Measurements from ENCODE around the gene PTPRU.
"Not testable (repeated sequence)": the region's sequence is repeated elsewhere in the genome, so short reads cannot be mapped to it uniquely, and the experiment has no call there.

PTPRU gene

DNA sequence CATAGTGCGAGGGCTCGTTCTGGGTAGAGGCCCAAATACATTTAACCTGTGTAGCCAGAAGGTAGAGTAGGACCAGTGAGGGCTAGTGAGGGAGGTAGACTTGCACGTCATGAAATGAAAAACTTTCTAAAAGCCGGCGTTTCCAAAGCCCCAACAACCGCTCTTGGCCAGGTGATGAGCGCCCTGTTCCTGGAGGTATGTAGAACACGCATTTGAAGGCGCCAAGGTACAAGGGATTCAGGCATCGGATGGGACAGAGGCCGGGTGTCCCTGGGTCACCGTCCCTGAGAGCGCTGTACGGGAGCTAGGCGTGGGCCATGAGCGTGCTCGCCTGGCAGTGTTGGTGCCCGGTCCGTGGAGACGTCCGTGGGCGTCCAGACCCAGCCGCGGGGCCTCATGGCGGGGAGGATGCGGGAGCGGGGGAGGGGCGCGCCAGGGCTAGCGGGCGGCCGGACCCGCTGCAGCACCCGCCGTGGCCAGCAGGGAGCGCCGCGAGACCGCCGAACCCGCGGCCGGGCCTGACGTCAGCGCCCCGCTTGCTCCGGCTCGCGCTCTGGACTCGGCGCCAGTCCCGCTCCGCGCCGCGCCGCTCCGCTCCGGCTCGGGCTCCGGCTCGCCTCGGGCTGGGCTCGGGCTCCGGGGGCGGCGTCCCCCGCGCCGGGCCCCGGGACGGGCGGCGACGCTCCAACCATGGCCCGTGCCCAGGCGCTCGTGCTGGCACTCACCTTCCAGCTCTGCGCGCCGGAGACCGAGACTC, at the start of gene PTPRU:
TSS of gene PTPRU (plus strand) at position 568 of the 757 bp plus-strand sequence. CDS start at position 691, 123 bp downstream.
- no peak for DNase-seq

GRCh38 chr1:29186707-29187106, 49.6 kb upstream of the PTPRU start:
- DNase-seq, result no peak

DNA sequence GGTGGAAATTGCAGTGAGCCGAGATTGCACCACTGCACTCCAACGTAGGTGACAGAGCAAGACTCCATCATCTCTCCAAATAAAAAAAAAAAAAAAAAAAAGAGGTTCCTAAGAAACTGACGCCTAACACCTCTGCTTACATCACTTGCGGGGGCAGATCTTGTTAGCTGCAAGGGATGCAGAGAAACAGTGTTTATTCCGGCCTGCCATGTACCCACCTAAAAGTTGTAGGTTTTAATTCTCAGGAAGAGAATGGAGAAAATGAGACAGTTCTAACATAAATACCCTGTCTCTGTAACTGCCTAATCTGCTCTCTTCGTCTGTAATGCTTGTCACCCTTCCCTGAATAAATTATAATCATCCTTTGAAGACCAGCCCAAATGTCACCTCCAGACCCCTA, 45.6 kb upstream of the PTPRU start:
- DNase-seq, result no peak

GRCh38 chr1:29193879-29194455, 42.4 kb upstream of the PTPRU start:
- no peak for DNase-seq

- DNase-seq, result no peak
These were observed 40.4 kb upstream of the PTPRU start for GRCh38 chr1:29195881-29196291.

DNA sequence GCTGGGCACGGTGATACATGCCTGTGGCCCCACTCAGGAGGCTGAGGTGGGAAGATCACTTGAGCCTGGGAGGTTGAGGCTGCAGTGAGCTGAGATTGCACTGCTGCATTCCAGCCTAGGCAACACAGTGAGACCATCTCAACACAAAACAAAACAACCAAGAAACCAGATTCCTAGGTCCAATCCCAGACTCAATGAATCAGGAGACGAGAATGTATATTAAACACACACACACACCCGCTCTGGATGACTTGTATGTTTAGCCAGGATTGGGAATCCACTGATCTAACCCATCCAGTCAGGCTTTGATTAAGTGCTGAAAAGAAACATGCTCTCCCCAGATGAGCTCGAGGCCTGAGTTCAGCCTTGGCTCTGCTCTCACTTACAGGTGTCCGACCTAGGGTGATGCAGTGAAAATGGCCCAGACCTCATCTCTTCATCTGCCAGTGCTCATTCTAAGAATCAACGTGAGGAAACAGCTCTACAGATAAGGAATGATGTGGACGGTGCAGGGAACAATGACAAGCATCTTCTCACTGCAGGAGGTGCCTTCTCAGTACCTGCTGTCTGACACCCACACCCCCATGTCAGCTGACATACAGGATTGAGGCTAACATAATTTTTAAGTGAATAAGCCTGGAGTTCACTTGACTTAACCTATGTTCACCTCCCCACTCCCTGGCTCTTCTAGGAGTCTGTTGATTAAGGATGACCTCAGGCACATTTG, 39.3 kb upstream of the PTPRU start:
- DNase-seq, result no peak

GRCh38 chr1:29197590-29197924, 38.8 kb upstream of the PTPRU start:
- DNase-seq, result no peak

DNA sequence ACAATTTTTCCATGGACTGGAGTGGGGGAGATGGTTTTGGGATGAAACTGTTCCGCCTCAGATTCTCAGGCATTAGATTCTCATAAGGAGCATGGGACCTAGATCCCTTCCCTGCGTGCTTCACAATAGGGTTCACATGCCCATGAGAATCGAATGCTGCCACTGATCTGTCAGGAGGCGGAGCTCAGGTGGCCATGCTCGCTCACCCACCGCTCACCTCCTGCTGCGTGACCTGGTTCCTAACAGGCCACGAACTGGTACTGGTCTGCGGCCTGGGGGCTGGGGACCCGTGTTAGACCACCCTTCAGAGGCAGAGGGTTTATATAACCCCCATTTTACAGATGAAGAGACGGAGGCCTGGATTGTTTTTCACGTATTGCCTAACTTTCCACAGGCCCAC, 38.3 kb upstream of the PTPRU start:
- DNase-seq, result no peak

DNA sequence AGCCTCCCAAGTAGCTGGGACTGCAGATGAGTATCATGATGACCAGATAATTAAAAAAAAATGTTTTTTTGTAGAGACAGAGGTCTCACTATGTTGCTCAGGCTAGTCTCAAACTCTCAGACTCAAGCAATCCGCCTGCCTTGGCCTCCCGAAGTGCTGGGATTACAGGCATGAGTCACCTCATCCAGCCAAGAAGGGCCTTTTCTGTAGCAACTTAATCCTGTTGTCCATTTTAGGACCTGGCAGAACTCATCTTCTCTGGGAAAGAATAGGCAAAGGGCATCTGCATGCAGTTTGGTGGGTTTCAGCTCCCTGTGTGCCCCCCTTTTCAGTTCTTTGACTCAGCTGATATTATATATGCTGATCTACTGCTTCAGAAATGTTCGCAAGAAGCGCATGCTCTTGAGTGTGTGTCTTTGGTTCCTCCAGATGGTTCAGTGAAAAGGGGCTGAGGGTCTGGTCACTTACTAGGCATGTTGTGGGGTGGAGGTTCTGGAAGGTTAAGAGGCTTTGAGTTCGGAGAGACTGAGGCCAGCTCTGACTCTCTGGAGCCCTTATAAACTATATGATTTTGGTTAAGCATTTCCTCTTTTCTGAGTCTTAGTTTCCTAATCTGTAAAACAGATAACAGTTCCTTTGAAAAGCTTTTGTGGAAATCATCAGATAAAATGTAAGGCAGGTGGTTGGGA, 35.3 kb upstream of the PTPRU start:
- no peak for DNase-seq

DNA sequence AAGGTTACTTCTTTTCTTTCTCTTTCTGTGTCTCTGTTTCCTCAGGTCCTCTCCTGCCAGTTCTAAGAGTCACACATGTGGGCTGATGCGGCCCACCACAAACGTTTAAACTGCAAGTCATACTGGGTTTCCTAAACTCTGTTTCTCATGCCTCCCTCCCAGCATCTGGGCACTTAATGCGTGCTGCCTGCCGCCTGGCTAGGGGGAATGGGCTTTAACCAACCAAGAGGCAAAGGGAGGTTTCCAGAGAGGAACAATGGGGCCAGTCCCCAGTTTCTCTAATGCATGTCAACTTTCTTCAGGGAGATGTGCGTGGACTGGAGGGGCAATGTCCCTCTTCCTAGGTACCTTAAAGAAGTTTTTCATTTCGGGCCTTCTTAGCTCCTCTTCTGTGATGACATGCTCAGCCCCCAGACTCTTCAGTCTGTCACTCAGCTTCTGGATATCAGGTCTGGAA, 34.7 kb upstream of the PTPRU start:
- no peak for DNase-seq

- DNase-seq, result no peak
These were observed 34.3 kb upstream of the PTPRU start for GRCh38 chr1:29202053-29202452.

- DNase-seq, result peak; percentile 51
These were observed 33.6 kb upstream of the PTPRU start for GRCh38 chr1:29202584-29203340.

GRCh38 chr1:29208442-29208841, 27.9 kb upstream of the PTPRU start:
- DNase-seq, result no peak

DNA sequence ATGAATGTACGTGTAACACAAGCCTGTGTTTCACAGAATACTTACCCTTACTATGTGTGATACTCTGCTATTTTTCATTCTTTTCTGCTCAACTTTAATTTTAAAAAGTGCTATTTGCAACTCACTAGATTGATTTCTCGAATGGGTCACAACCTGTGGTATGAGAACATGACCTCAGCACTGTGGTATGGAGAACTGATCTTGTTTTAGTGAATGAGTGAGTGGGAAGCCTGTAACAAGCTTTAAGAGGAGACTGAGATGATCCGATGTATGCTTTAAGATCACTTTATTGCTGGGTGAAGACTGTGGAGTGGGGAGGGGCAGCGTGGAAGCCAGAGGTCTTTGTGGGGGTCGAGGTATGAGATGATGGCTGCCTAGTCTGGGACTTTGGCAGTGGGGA, 27.1 kb upstream of the PTPRU start:
- DNase-seq, result no peak

- DNase-seq, result no peak
These were observed 25.8 kb upstream of the PTPRU start for GRCh38 chr1:29210278-29211085.

DNA sequence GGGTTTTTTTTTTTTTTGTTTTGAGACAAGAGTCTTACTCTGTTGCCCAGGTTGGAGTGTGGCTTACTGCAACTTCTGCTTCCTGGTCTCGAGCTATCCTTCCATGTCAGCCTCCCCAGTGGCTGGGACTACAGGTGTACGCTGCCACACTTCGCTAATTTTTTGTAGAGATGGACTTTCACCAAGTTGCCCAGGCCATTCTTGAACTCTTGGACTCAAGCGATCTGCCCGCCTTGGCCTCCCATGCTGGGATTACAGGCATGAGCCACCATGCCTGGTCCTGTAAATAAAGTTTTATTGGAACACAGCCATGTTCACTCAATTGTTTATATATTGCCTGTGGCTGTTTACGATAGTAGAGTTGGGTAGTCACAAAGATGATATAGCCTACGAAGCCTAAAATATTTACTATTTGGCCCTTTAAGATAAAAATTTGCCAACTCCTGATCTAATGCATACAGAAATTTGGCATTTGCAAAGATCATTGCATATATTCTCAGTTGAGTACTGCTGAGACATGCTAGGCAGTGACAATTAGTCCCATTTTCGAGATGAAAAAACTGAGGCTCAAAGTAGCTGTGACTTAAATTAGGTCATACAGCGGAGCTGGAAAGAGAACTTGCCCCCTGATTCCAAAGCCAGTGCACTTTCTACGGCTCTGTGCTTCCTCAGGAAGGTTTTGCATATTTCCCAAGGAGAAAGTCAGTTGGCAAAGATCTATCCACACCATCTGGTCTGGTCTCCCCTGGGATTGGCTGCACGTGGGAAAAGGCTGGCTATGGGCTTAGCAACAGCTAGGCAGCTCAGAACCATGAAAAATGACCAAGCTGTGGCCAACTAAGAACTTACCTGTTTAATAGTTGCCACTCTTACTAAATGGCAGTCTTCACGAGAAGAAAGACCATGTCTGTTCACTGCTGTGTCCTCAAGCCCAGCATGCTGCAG, 25.0 kb upstream of the PTPRU start:
- DNase-seq, result no peak

GRCh38 chr1:29213055-29213454, 23.3 kb upstream of the PTPRU start:
- DNase-seq, result no peak

DNA sequence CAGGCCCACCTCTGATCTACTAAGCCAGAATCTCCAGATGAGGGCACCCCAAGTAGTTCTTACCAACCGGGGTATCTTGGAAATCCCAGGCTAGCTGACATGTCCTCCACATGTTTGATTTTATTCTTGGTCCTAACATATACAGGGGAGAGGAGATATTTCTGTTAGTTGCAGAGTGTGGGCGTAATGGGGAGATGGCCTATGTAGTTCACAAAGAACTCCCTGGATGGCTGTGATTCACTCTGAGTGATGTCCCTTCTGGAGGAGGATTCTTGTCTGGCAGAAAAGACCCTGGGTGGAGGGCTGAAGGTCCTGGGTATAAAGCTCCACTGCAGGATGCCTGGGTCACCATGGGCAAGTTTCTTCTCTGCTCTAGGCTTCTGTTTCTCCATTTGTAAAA, 18.7 kb upstream of the PTPRU start:
- DNase-seq, result no peak

GRCh38 chr1:29218223-29218622, 18.1 kb upstream of the PTPRU start:
- DNase-seq, result no peak

DNA sequence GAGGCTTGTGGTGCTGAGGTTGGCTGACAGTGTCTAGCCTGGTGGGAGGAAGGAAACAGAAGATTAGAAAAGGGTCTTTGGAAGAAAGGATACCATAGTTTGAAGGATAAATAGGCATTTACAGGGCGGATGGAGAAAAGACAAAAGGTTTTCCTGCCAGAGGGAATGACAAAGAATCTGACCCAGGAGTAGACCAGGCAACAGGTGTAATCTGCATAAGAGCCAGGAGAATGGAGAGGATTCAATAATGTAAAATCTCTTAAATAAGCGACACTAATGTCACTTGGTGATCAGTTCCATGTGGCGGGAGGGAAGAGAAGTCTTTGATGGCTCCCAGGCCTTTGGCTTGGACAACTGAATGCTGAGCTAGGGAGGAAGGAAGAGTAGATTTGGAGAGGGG, 15.0 kb upstream of the PTPRU start:
- DNase-seq, result no peak

GRCh38 chr1:29222260-29222659, 14.1 kb upstream of the PTPRU start:
- DNase-seq, result not testable (repeated sequence)

Data from SIG-M5 (cell line).